GM12873 (cell line): ENCODE results near the gene ARMH2.

Experiments
- TF ChIP-seq, protein P1 (sequence below): IDR thresholded peaks from 2 replicates; pipeline ENCODE4 v1.5.1; 2012; ENCODE audit warnings: low read depth, mild to moderate bottlenecking, moderate library complexity, low read length, control low read depth; ENCODE audit not compliant: insufficient read depth; ENCODE audit errors: missing control alignments

Gene ARMH2

DNA sequence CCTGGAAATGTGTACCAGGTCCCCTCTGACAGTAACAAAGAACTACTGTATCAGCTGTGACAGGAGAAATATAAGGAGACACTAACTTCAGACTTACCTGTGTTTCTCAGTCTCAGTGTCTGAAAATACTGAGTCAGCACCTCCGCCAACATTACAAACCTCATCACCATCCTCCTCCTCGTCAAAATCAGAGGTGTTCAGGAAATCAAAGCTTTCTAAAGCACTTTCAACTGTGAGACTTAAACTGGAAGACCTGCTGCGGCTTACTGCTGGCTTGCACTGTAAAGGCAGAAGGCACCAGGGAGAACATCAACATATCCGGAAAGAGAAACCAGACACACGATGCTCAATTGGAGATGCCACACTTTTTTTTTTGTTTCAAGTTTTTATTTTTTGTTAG is 40.3 kb upstream of the ARMH2 start:
- TF ChIP-seq, protein P1, sequence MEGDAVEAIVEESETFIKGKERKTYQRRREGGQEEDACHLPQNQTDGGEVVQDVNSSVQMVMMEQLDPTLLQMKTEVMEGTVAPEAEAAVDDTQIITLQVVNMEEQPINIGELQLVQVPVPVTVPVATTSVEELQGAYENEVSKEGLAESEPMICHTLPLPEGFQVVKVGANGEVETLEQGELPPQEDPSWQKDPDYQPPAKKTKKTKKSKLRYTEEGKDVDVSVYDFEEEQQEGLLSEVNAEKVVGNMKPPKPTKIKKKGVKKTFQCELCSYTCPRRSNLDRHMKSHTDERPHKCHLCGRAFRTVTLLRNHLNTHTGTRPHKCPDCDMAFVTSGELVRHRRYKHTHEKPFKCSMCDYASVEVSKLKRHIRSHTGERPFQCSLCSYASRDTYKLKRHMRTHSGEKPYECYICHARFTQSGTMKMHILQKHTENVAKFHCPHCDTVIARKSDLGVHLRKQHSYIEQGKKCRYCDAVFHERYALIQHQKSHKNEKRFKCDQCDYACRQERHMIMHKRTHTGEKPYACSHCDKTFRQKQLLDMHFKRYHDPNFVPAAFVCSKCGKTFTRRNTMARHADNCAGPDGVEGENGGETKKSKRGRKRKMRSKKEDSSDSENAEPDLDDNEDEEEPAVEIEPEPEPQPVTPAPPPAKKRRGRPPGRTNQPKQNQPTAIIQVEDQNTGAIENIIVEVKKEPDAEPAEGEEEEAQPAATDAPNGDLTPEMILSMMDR = no peak

- TF ChIP-seq, protein P1 = no peak
These were observed 39.4 kb upstream of the ARMH2 start for GRCh38 chr6:24838081-24838480.

DNA sequence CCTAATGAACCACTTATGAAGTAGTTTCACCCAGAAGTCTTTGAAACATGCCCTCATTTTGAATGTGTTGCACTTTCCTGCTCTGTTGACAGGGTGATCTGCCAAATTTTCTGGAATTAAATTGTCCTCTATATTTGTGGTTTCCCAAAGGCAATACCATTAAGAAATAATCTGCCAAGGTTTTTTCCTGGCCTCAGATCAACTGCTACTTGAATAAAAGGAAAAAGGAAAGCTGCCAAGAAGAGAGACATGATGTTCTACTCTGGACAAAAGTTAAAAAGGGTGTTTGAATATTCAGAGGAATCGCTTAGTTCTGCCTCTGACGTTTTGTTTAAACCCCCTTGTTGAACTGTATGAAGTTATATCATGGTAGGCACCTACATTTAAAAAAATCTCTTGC is 37.4 kb upstream of the ARMH2 start:
- TF ChIP-seq, protein P1 = no peak

DNA sequence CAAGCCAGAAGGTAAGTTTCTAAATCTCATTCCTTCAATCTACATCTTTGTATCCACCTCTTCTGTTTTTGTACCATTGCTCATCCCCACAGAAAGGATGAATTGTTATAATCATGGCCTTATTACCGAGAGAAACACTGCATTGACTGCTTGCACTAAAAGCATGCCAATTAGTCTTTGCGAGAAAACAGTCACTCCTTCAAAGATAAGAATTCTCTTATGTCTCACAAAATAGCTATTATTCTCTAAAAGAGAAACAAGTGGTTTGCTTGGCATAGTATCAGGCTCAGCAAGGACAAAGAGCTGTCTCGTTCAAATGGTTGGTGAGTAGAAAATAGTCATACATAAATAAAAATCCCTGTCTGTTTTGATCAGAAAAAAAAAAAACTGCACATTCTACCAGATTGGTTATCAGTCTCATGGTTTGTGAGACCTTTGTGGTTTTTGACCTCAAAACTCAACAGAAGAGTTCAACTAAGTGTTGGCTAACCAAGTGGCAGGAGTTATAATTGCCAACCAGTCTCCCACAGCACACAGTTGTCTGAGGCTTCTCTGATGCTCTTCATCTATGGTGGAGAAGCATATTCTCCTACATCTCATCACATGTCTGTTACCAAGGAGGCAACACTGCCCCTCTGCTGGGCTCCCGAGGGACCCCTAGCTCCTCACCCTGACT is 35.1 kb upstream of the ARMH2 start:
- TF ChIP-seq, protein P1 = no peak

DNA sequence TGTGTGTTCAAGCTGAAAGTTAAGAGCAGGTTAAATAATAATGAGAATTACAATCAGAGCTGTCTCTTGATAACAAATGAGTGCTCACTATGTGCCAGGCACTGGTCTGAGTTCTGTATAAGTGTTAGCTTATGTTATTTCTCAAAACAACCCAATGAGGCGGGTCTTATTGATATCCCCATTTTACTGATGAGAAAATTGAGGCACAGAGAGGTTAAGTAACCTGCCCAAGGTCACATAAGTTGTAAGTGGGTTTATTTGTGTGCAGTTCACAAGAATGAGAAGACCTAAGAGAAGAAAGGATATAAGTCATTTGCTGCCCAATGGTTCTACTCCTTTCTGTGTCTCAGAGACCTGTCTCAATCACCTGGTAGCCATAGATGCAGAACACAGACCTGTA is 34.1 kb upstream of the ARMH2 start:
- TF ChIP-seq, protein P1 = no peak

GRCh38 chr6:24831771-24832716 is 33.3 kb upstream of the ARMH2 start:
- TF ChIP-seq, protein P1 = no peak

DNA sequence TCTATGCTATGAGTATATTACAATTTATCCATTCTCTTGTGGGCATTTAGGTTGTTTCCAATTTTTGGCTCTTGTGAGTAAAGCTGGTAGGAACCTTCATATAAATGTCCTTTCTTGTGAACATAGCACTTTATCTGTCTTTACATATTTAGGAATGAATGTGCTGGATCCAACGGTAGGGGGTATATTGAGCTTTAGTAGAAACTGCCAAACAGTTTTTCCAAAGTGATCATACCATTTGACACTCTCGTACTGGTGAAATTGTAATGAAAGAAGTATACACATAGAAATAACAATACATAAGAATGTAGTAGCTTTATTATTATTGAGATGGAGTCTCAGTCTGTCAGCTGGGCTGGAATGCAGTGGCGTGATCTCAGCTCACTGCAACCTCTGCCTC is 30.9 kb upstream of the ARMH2 start:
- TF ChIP-seq, protein P1 = no peak
